GM12878 (cell line): ENCODE results near the gene CBFB. TPM values are rescaled to one million over a fixed set of nuclear protein-coding genes. Genes with fewer than 3 reads are reported as not detected.

Source experiments
- ATAC-seq: fragments of 200-7000 bp; cut with Tn5 transposase; 3 replicates; pipeline ENCODE4 v1.9.1; 2020; ENCODE audit warnings: mild to moderate bottlenecking, moderate library complexity
- BruUV-seq: library from RNA; stranded (reverse); fragments of 400-500 nt; replicated peaks from 2 replicates; lab custom pipeline; 2021; lab: Mats Ljungman, UMichigan
- CTCF ChIA-PET: fragments of 300-600 bp; sonication (Branson Sonifier 250); formaldehyde crosslinking; extraction: SDS; loops from one replicate; lab custom pipeline; 2021; ENCODE audit warnings: inconsistent platforms; lab: Yijun Ruan, JAX
- POLR2A ChIA-PET: fragments of 350-600 bp; formaldehyde crosslinking; extraction: SDS; loops from one replicate; lab custom pipeline; 2021; ENCODE audit warnings: inconsistent platforms; lab: Charles Lee
- RAD21 ChIA-PET: fragments of 300-600 bp; sonication (Branson Sonifier 250); formaldehyde crosslinking; loops from one replicate; lab custom pipeline; 2023; ENCODE audit warnings: antibody characterized with exemption; ENCODE audit not compliant: unreplicated experiment; lab: Charles Lee
- SMC1A ChIA-PET: fragments of 300-600 bp; sonication (Branson Sonifier 250); formaldehyde crosslinking; loops from one replicate; lab custom pipeline; 2023; ENCODE audit not compliant: unreplicated experiment, uncharacterized antibody; lab: Charles Lee
- DNase-seq: peaks from one replicate; pipeline ENCODE4 v3.0.0-alpha.2; 2011; ENCODE audit warnings: low read depth, low spot score
- FAIRE-seq: peaks from 3 replicates; lab custom pipeline; 2011; peaks lifted over from hg19 to GRCh38; lab: Jason Lieb, UNC
- H2AFZ ChIP-seq: 2 replicates; pipeline ENCODE4 v1.6.0; 2011; ENCODE audit warnings: low read depth, low read length, control low read depth; ENCODE audit not compliant: control insufficient read depth
- H3K27ac ChIP-seq: 2 replicates; pipeline ENCODE4 v1.5.1; 2011; ENCODE audit warnings: control low read depth; ENCODE audit not compliant: control insufficient read depth, insufficient read depth
- H3K27me3 ChIP-seq, 2 experiments: replicated peaks in 1 of 2; 2 replicates each; pipeline versions ENCODE4 v1.6.0 to v1.6.1; 2011; ENCODE audit warnings: low read length in 1 of 2; ENCODE audit not compliant: control insufficient read depth in 2 of 2, insufficient read depth in 2 of 2
- H3K36me3 ChIP-seq, 2 experiments: 2 replicates each; pipeline ENCODE4 v1.5.1; 2011; ENCODE audit warnings: low read length in 1 of 2; ENCODE audit not compliant: control insufficient read depth in 2 of 2, insufficient read depth in 2 of 2
- H3K4me1 ChIP-seq: 2 replicates; pipeline ENCODE4 v1.6.1; 2011; ENCODE audit warnings: mild to moderate bottlenecking, low read length, moderate library complexity, mixed read lengths; ENCODE audit not compliant: control insufficient read depth, insufficient read depth
- H3K4me2 ChIP-seq: 2 replicates; pipeline ENCODE4 v1.6.0; 2011; ENCODE audit warnings: control low read depth; ENCODE audit not compliant: control insufficient read depth, insufficient read depth
- H3K4me3 ChIP-seq: fragments of 200-600 bp; sonication (generic); 2 replicates; pipeline ENCODE4 v1.5.1; 2016
- H3K79me2 ChIP-seq: 2 replicates; pipeline ENCODE4 v1.6.0; 2011; ENCODE audit warnings: low read length; ENCODE audit not compliant: control insufficient read depth, insufficient read depth
- H3K9ac ChIP-seq: 2 replicates; pipeline ENCODE4 v1.8.0; 2011; ENCODE audit warnings: low read length, control low read depth, mixed read lengths; ENCODE audit not compliant: control insufficient read depth, insufficient read depth
- H3K9me3 ChIP-seq: replicated peaks from 3 replicates; pipeline ENCODE4 v1.5.1; 2011; ENCODE audit warnings: mild to moderate bottlenecking, low read length; ENCODE audit not compliant: control insufficient read depth, insufficient read depth
- H4K20me1 ChIP-seq: 2 replicates; pipeline ENCODE4 v1.6.0; 2011; ENCODE audit not compliant: control insufficient read depth, insufficient read depth
- CBX5 ChIP-seq: sonication (generic); IDR thresholded peaks from 2 replicates; pipeline ENCODE4 v1.6.1; 2016; ENCODE audit warnings: low read depth, moderate library complexity, mild to moderate bottlenecking, inconsistent platforms
- CUX1 ChIP-seq: IDR thresholded peaks from 2 replicates; pipeline ENCODE4 v1.6.1; 2012; ENCODE audit warnings: improper control_type of control experiment, low read depth, low read length; ENCODE audit not compliant: insufficient replicate concordance
- PAX5 ChIP-seq: IDR thresholded peaks from 2 replicates; pipeline ENCODE4 v1.6.1; 2011; ENCODE audit warnings: low read depth, low read length, borderline replicate concordance
- TCF3 ChIP-seq: IDR thresholded peaks from 2 replicates; pipeline ENCODE4 v1.6.1; 2012; ENCODE audit warnings: low read depth, mild to moderate bottlenecking, low read length, borderline replicate concordance; ENCODE audit not compliant: insufficient read depth
- WGBS: methylation state at CpG from one replicate; pipeline ENCODE4 v1.1.6; 2016; ENCODE audit warnings: low lambda C conversion rate; ENCODE audit not compliant: insufficient replicate concordance, insufficient coverage; ENCODE audit errors: missing lambda C conversion rate; 5-methylcytosine and 5-hydroxymethylcytosine counted together
- in situ Hi-C: fragments of 300-500 bp; cut with MboI; formaldehyde crosslinking; loops from 9 replicates; pipeline ENCODE4 v1.14.3; 2018; ENCODE audit warnings: mixed read lengths
- intact Hi-C: fragments of 100-400 bp; cut with micrococcal nuclease; formaldehyde crosslinking; loops from one replicate; pipeline ENCODE4 v1.14.2; 2022; ENCODE audit not compliant: unreplicated experiment
- polyA plus RNA-seq, 11 experiments: library from polyadenylated mRNA; depleted of rRNA in 4 of 11; unstranded in 6 of 11; stranded (reverse) in 5 of 11; fragments of >200 nt; fragmentation: Nextera tagmentation in 4 of 11; fragmentation: Illumina TruSeq in 1 of 11; extraction: Ambion mirVana in 4 of 11; extraction: Trizol in 1 of 11; gene quantifications; 1 replicate in 1 of 11; 2 replicates in 10 of 11; pipeline versions ENCODE4 v1.2.1 to v1.2.3, GENCODE V29; 2011 to 2016; ENCODE audit warnings: inconsistent platforms in 2 of 11, missing spikeins in 2 of 11, low read depth in 1 of 11
- total RNA-seq, 4 experiments: library from RNA; depleted of rRNA in 3 of 4; stranded (reverse); fragments of >200 nt in 3 of 4; fragmentation: Illumina TruSeq in 1 of 4; extraction: Trizol in 1 of 4; gene quantifications; 2 replicates each; pipeline versions ENCODE4 v1.2.1 to v1.2.3, GENCODE V29; 2013 to 2021

CBFB gene
- total and polyA plus RNA-seq, 10 of the 15 experiments (the other 5 are each of a cell fraction or from before 2014, with no cell fraction given) = 25.3 to 83.8 (median 65.7) TPM

GRCh38 chr16:66988197-66988788 is 40.7 kb upstream of the CBFB start, which contains the start of gene CES4A:
Gene CES4A, plus strand, starts transcription at chr16:66988589. Its CDS starts 184 bp downstream, at chr16:66988773.
- no peaks in the 10 kb centered on the region for H3K79me2 ChIP-seq
- H4K20me1 ChIP-seq = no peaks in the 10 kb centered on the region
- no TSS peak for BruUV-seq
- ChIA-PET POLR2A (interaction anchor here (0.5 kb wide), 1 partner anchor 535 kb away, joined by 3 read pairs; no protein-coding TSS in a partner anchor), CTCF (interaction anchor here (1.3 kb wide), 1 partner anchor 10 kb away, joined by 4 read pairs; no protein-coding TSS in a partner anchor), SMC1A (interaction anchor here (1.1 kb wide), 1 partner anchor 49 kb away, joined by 4 read pairs; no protein-coding TSS in a partner anchor), RAD21 (no interaction called here)
- ATAC-seq = peak; percentile 54
- no peak for FAIRE-seq
- no peaks in the 10 kb centered on the region; a peak in 1 of 4 replicates for H3K27me3 ChIP-seq
- WGBS = 38% methylated on average over 11 of the region's 11 CpGs
- in situ Hi-C loops = loop anchor here (25.0 kb wide), 1 partner anchor 424 kb away; the partner anchor contains the start of gene ZDHHC1
- H3K9ac ChIP-seq = no peak within 1 kb of the TSS
- intact Hi-C loops = no loop called here
- no peaks in the 10 kb centered on the region for H3K4me1 ChIP-seq
- no peaks in the 10 kb centered on the region for H3K9me3 ChIP-seq
- H3K36me3 ChIP-seq = no peaks in the 10 kb centered on the region
- H3K4me3 ChIP-seq = no peak within 1 kb of the TSS
- H3K4me2 ChIP-seq = no peak within 1 kb of the TSS
- no peak within 1 kb of the TSS for H2AFZ ChIP-seq
- TF ChIP-seq TCF3 = no peak
- peak; percentile 63; the same call in 1 of the 2 replicates for TF ChIP-seq PAX5
- DNase-seq = no peak
- H3K27ac ChIP-seq = no peak within 1 kb of the TSS

- intact Hi-C loops (no loop called here), in situ Hi-C loops (loop anchor here (10.0 to 25.0 kb wide), 2 partner anchors 57 to 421 kb away; partner anchors contain the start of genes CES2, CIAO2B and ZDHHC1)
- Histone ChIP-seq H3K79me2 (no peaks in the 10 kb centered on the region), H3K9ac (no peak overlapping the region), H3K4me3 (no peak overlapping the region), H2AFZ (no peak overlapping the region), H3K9me3 (no peaks in the 10 kb centered on the region), H3K27ac (no peak overlapping the region), H4K20me1 (no peaks in the 10 kb centered on the region), H3K4me1 (no peaks in the 10 kb centered on the region), H3K27me3 (no peaks in the 10 kb centered on the region; a peak in 1 of 4 replicates), H3K36me3 (no peaks in the 10 kb centered on the region), H3K4me2 (no peak overlapping the region)
- POLR2A ChIA-PET = no interaction called here
- WGBS = 11% methylated on average over 2 of the region's 2 CpGs
- TF ChIP-seq CUX1 = no peak
- TF ChIP-seq CBX5 = no peak
- no peak for FAIRE-seq
- no TSS peak for BruUV-seq
- CTCF ChIA-PET = interaction anchor here (0.8 to 1.0 kb wide), 2 partner anchors 22 to 44 kb away, joined by 3 read pairs; no protein-coding TSS in a partner anchor
- no peak for ATAC-seq
- SMC1A ChIA-PET = interaction anchor here (1.1 to 1.5 kb wide), 2 partner anchors 20 to 109 kb away, joined by 3 to 4 read pairs; no protein-coding TSS in a partner anchor
- DNase-seq = no peak
- RAD21 ChIA-PET = interaction anchor here (1.1 kb wide), 1 partner anchor 26 kb away, joined by 3 read pairs; no protein-coding TSS in a partner anchor
Observed at GRCh38 chr16:66991545-66992077, 37.3 kb upstream of the CBFB start.
